Gastrocnemius medialis (tissue), 4 donors: ENCODE data around the gene CENPS. TPM values are rescaled to one million over a fixed set of nuclear protein-coding genes. Genes with fewer than 3 reads are reported as not detected.
"Not testable (repeated sequence)": the region's sequence is repeated elsewhere in the genome, so short reads cannot be mapped to it uniquely, and the experiment has no call there.

Experiments used
- ATAC-seq, 2 donors: fragments of 150-250 bp; one replicate each; pipeline ENCODE4 v1.9.1; 2016
- DNase-seq, 2 donors: peaks; one replicate each; pipeline ENCODE4 v3.0.0-alpha.2; 2019
- H3K27ac ChIP-seq, 4 donors: fragments of 200-600 bp; sonication (generic); 1 replicate in 1 of 4; 2 replicates in 3 of 4; pipeline ENCODE4 v1.5.1; 2016 to 2018; ENCODE audit warnings: mild to moderate bottlenecking in 2 of 4, moderate library complexity in 1 of 4
- H3K27me3 ChIP-seq, 3 donors: fragments of 200-600 bp; sonication (generic) in 2 of 3; 1 replicate in 1 of 3; 2 replicates in 2 of 3; pipeline versions ENCODE4 v1.5.1 to v1.6.0; 2016 to 2019; ENCODE audit warnings: mild to moderate bottlenecking in 1 of 3, moderate library complexity in 1 of 3
- H3K36me3 ChIP-seq, 2 donors: fragments of 200-600 bp; sonication (generic) in 1 of 2; one replicate each; pipeline ENCODE4 v1.5.1; 2017 to 2018
- H3K4me1 ChIP-seq, 2 donors: fragments of 200-600 bp; sonication (generic) in 1 of 2; one replicate each; pipeline ENCODE4 v1.5.1; 2016 to 2017; ENCODE audit warnings: mild to moderate bottlenecking in 2 of 2
- H3K4me3 ChIP-seq, 4 donors: fragments of 200-600 bp; sonication (generic) in 3 of 4; 1 replicate in 1 of 4; 2 replicates in 3 of 4; pipeline ENCODE4 v1.5.1; 2016 to 2019; ENCODE audit warnings: mild to moderate bottlenecking in 2 of 4
- H3K9me3 ChIP-seq, 3 donors: fragments of 200-600 bp; sonication (generic) in 2 of 3; 1 replicate in 1 of 3; 2 replicates in 2 of 3; pipeline ENCODE4 v1.5.1; 2016 to 2019
- CTCF ChIP-seq, 5 experiments: fragments of 450-650 bp in 3 of 5; fragments of 200-600 bp in 2 of 5; sonication (generic) in 2 of 5; IDR thresholded peaks in 4 of 5; conservative IDR thresholded peaks in 1 of 5; 1 replicate in 4 of 5; 2 replicates in 1 of 5; pipeline ENCODE4 v1.5.1; 2016 to 2019; ENCODE audit warnings: antibody characterized with exemption in 5 of 5, mild to moderate bottlenecking in 3 of 5, moderate library complexity in 3 of 5
- POLR2A ChIP-seq, 2 donors: fragments of 450-650 bp; IDR thresholded peaks; one replicate each; pipeline ENCODE4 v1.6.1; 2017; ENCODE audit warnings: antibody characterized with exemption in 2 of 2, mild to moderate bottlenecking in 2 of 2, moderate library complexity in 2 of 2
- in situ Hi-C, 4 donors: fragments of 200-750 bp; cut with MboI; loops; one replicate each; pipeline versions ENCODE4 v1.15.0 to v1.8.0; 2017; ENCODE audit warnings: low sequenced_read_pairs in 4 of 4
- intact Hi-C: fragments of 100-400 bp; cut with DNase I; formaldehyde crosslinking; loops from one replicate; pipeline ENCODE4 v1.15.1; 2023; ENCODE audit warnings: low total_unique reads
- total RNA-seq, 4 donors: library from RNA; depleted of rRNA; stranded (reverse); fragments of >200 nt; gene quantifications; one replicate each; pipeline versions ENCODE4 v1.1.0 to v1.2.3, GENCODE V29; 2016

CENPS gene
- total RNA-seq, 4 donors from 2014 or later = 0.42 to 3.8 (median 2.9) TPM

DNA sequence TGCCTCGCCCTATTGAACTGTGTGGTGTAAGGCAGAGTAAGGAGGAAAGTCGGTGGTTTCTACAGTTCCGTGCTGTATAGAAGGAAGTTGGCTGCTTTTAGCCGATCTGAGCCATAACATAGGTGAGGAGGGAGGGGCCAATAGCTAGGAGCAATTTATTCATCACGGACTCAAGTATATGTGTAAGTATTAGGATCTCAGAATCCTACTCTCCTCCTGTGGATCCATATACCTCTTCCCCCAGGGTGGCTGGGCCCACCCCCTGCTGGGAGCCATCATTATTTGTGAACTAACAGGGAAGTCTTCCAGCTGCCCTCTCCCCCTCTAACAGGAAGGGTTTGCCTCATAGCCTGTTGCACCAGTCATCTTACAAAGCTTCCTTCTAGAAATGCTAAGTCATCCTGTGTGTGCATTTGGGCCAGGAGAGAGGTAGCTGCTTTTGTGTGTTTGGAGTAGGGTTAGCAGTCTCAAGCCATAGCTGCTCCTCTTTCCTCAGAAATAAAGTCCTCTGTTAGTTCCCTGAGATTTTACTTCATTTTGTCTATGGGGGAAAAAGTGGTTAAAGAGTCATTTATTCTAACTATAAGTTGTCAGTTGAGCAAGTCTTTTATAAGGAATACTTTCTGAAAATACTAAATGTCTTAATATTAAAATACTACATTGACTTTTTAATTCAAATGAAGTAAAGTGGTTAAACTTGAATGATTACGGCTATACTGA is 14.9 kb upstream of the CENPS start:
- in situ Hi-C loops (no loop called here), intact Hi-C loops (no loop called here)
- no peaks in the 10 kb centered on the region for H3K9me3 ChIP-seq
- no peaks in the 10 kb centered on the region for H3K4me1 ChIP-seq
- DNase-seq (peak in 1 of 2 donors; percentile 33), ATAC-seq (peak in 1 of 2 donors; percentile 45)
- H3K27me3 ChIP-seq = no peaks in the 10 kb centered on the region
- TF ChIP-seq CTCF (IDR thresholded peaks at IDR 0.05 in 4 of 5, conservative IDR thresholded peaks at IDR 0.05 in 1 of 5) (no peak), POLR2A (IDR thresholded peaks at IDR 0.05) (no peak)
- H3K36me3 ChIP-seq = peaks cover 0 to 100% of the 10 kb centered on the region in 2 donors
- no peak overlapping the region for H3K4me3 ChIP-seq
- peak overlapping the region in 2 of 4 donors; percentile 10 to 26 for H3K27ac ChIP-seq

GRCh38 chr1:10415967-10416366 is 14.3 kb upstream of the CENPS start:
- Histone ChIP-seq H3K27ac (peak overlapping the region in 1 of 4 donors; percentile 10), H3K36me3 (peaks cover 0 to 98% of the 10 kb centered on the region in 2 donors)
- intact Hi-C loops, H3K4me3 ChIP-seq, H3K9me3 ChIP-seq, in situ Hi-C loops, H3K4me1 ChIP-seq, H3K27me3 ChIP-seq, ATAC-seq, DNase-seq: not testable (repeated sequence)

- H3K4me1 ChIP-seq, H3K9me3 ChIP-seq, H3K27ac ChIP-seq, H3K4me3 ChIP-seq, H3K27me3 ChIP-seq, intact Hi-C loops, ATAC-seq, in situ Hi-C loops, DNase-seq: not testable (repeated sequence)
- H3K36me3 ChIP-seq = peaks cover 0 to 71% of the 10 kb centered on the region in 2 donors
Observed at GRCh38 chr1:10418741-10419140, 11.5 kb upstream of the CENPS start.

DNA sequence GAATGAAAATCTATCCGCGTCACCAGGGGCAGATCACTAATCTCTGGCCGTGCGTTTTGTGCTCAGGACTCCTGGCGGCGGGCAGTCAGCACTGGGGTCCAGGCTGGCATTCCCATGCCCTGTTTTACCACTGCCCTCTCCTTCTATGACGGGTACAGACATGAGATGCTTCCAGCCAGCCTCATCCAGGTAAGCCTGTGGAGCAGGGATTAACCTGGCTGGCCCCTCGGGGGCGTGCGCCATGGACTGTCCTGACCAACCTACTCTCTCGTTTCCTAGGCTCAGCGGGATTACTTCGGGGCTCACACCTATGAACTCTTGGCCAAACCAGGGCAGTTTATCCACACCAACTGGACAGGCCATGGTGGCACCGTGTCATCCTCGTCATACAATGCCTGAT is 10.9 kb upstream of the CENPS start:
- Histone ChIP-seq H3K9me3 (no peaks in the 10 kb centered on the region), H3K4me1 (no peaks in the 10 kb centered on the region), H3K27me3 (no peaks in the 10 kb centered on the region), H3K36me3 (peaks cover 0 to 65% of the 10 kb centered on the region in 2 donors), H3K4me3 (no peak overlapping the region), H3K27ac (no peak overlapping the region)
- TF ChIP-seq CTCF (IDR thresholded peaks at IDR 0.05 in 4 of 5, conservative IDR thresholded peaks at IDR 0.05 in 1 of 5) (no peak), POLR2A (IDR thresholded peaks at IDR 0.05) (no peak)
- intact Hi-C loops (no loop called here), in situ Hi-C loops (no loop called here)
- no peak for DNase-seq
- ATAC-seq = no peak

GRCh38 chr1:10421637-10422036 is 8.6 kb upstream of the CENPS start:
- in situ Hi-C loops = loop anchor here in 2 of 4 donors (10.0 kb wide), 1 partner anchor 47 kb away; no protein-coding TSS in a partner anchor
- intact Hi-C loops = no loop called here
- no peaks in the 10 kb centered on the region for H3K9me3 ChIP-seq
- H3K27ac ChIP-seq = no peak overlapping the region
- DNase-seq (no peak), ATAC-seq (no peak)
- H3K27me3 ChIP-seq = no peaks in the 10 kb centered on the region
- H3K4me1 ChIP-seq = no peaks in the 10 kb centered on the region
- TF ChIP-seq CTCF (IDR thresholded peaks at IDR 0.05 in 4 of 5, conservative IDR thresholded peaks at IDR 0.05 in 1 of 5) (no peak), POLR2A (IDR thresholded peaks at IDR 0.05) (no peak)
- H3K4me3 ChIP-seq = no peak overlapping the region
- peaks cover 0 to 42% of the 10 kb centered on the region in 2 donors for H3K36me3 ChIP-seq
